ENCODE data around the gene COPS7B. TPM values are rescaled to one million over a fixed set of nuclear protein-coding genes. Genes with fewer than 3 reads are reported as not detected.

The COPS7B gene
- total RNA-seq, 2 donors from 2014 or later: 49.8 to 58.3 TPM

DNA sequence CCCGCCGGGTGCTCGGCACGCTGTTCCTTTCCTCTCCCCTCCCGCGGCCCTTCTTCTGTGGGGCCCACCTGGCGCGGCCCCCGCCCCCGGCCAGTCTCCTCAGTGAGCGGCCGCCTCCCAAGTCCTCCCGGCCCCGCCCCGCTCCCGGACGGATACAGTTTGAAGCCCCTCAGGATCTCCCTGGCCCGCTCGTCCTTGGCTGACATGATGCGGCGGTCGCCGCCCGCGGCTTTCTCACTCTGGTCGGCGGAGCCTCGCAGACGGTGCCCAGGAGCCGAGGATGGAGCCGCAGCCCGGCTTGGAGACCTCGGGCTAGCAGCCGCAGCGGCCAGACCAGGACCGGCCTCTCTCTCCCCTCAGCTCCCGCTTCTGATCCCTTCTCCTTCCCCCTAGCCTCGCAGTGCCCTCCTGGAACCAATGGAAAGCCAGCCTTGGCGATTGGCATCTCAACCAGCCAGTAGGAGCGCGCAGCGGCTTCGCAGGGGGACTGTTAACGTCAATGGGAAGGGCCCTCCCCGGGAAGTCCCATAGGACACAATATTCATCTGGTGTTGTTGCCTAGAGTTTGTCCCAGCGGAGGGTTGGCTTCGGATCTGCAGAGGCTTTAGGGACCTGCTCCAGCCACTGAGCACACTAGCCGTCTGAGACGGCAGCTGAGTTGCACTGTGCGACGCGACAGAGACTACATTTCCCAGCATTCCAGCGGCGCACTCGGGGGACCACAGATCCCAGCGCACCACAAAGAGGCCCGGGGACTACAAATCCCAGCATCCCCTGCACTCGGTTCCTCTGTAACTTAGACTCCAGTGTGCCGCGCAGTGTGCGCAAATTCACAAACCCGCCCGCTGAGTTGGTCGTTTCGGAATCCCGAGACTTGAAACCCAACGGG is 5.1 kb upstream of the COPS7B start, which contains the start of gene PDE6D:
Gene PDE6D (minus strand): TSS at position 374 of the 889 bp plus-strand sequence. CDS start 168 bp downstream, at position 206.
- peak; percentile 93 for ATAC-seq
- Mint-ChIP-seq H3K27ac (peak within 1 kb of the TSS; percentile 90 to 97), H3K36me3 (peaks cover 6 to 12% of the 10 kb centered on the region in 2 donors), H3K9me3 (no peaks in the 10 kb centered on the region)
- peak; percentile 99 for DNase-seq (ENCODE audit: low spot score in 2 of 2)

DNA sequence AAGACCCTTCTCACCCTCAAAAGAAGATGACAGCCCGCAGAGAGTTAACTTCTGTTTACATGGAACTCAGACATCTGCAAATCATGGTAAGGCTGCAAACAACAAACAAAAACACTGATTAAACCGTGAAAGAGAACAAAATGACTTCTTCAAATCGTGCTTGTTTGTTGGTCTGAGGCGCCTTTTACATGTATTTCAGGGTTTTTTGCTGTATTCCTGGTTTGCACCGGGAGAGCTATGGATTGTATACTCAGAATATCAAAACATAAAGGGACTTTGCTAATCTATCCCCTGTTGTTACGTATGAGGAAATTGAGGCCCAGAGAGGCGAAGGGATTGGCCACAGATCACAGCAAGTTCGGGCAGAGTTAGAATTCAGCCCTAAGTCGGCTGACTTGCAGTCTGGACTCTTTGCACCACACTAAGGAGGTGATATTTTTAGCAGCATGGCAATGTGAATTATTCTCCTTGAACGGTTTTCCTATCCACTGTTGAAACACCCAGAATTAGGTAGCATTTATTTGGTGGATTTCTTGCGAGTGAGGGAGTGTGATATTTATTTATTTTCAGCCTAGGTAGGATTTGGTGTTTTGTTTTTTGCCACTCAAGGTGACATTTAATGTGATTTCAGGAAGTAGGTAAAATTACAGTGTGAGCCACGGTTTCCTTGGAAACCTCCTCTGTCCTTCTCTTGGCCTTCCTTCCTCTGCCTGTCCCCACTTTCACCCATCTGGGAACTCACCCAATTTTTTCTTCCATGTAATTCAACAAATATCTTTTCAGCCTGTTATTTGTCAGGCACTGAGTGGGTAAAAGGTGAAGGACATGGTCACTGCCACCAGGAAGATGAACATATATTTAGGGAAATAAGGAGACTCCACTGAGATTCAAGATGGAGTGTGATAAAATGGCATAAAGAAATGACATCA is 4.2 kb upstream of the COPS7B start:
- ATAC-seq: peak in 1 of 2 donors; percentile 25
- no peaks in the 10 kb centered on the region for H3K9me3 Mint-ChIP-seq
- peaks cover 11 to 12% of the 10 kb centered on the region in 2 donors for H3K36me3 Mint-ChIP-seq
- peak overlapping the region; percentile 90 to 97 for H3K27ac Mint-ChIP-seq
- DNase-seq (ENCODE audit: low spot score in 2 of 2): peak in 1 of 2 donors; percentile 27

DNA sequence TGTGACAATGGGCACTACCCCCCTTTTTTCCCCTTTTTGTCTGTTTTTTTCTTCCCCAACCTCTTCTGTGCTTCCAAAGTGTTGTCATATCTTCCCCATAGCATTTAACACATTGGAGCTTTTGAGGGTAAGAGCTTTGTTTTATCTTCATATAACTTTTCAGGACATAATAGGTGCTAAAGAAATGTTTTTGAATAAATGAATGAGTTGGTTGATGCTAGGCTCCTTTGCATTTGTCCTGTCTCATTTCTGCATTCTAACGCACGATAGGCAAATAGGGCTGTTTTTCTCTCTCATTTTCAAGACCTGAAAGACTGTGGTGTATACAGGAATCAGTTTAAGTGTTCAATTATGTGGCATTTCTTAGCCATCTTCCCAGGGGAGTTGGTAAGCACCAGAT is 832 bp upstream of the COPS7B start:
- H3K9me3 Mint-ChIP-seq: no peaks in the 10 kb centered on the region
- peaks cover 12 to 13% of the 10 kb centered on the region in 2 donors for H3K36me3 Mint-ChIP-seq
- peak overlapping the region in 1 of 2 donors; percentile 82 for H3K27ac Mint-ChIP-seq
- DNase-seq (ENCODE audit: low spot score in 2 of 2): no peak
- no peak for ATAC-seq

DNA sequence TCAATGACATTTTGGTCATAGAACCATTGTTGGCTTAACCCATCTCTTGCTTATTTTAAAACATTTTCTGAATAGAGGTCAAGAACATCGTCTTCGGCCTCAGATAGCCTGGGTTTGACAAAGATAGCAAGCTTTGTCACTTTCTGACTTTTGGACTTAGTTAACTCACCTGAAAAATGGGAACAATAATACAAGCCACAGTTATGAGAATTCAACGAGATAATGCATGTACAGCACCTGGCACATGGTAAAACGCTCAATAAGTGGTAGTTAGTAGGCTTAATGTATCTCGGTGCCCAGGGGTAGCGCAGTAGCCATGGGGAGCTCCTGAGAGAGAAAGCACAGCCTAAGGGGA is 446 bp upstream of the COPS7B start:
- Mint-ChIP-seq H3K36me3 (peaks cover 12 to 13% of the 10 kb centered on the region in 2 donors), H3K27ac (peak overlapping the region; percentile 82 to 92), H3K9me3 (no peaks in the 10 kb centered on the region)
- ATAC-seq (no peak), DNase-seq (ENCODE audit: low spot score in 2 of 2) (no peak)

DNA sequence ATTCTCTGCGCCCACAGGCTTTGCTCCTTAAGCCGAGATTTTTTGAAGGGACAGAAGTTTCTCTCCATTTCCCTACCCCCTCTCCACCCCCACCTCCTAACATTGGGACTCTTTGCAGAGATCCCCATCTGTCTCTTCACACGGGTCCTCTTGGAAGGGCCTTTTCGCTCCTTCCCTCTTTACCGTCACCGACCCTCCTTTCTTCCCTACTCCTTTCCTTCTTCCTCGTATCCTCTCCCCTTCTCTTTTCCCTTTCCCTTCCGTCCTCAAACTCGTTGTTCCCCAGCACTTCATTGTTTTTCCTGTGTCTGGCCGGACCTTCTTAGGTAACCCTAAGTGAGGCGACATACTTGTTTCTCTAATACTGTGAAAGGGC is 660 bp downstream of the COPS7B start:
- DNase-seq (ENCODE audit: low spot score in 2 of 2) (no peak), ATAC-seq (no peak)
- Mint-ChIP-seq H3K27ac (peak overlapping the region; percentile 82 to 89), H3K36me3 (peaks cover under 1 to 7% of the 10 kb centered on the region in 2 donors), H3K9me3 (no peaks in the 10 kb centered on the region)

DNA sequence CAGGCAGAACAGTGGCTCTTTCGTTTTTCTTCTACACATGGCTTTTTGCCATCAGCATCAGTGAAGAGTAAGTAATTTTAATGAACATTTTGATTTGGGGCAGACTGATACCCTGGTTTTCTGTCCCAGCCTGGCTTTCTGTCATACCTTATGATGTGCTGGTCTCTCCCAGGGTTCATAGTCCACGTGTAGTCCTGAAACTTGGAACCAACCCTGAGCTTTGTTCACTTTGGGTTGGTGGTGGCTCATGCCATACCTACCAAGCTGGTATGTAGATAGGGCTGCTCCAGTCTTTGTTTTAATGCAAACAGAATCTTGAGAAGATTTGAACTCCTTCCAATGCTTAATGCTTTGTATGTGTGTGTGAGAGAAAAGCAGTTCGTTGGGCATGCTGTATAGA is 4.9 kb downstream of the COPS7B start:
- ATAC-seq: no peak
- H3K27ac Mint-ChIP-seq: no peak overlapping the region
- no peaks in the 10 kb centered on the region for H3K9me3 Mint-ChIP-seq
- H3K36me3 Mint-ChIP-seq: peaks cover 7% of the 10 kb centered on the region in 2 donors
- DNase-seq (ENCODE audit: low spot score in 2 of 2): no peak

DNA sequence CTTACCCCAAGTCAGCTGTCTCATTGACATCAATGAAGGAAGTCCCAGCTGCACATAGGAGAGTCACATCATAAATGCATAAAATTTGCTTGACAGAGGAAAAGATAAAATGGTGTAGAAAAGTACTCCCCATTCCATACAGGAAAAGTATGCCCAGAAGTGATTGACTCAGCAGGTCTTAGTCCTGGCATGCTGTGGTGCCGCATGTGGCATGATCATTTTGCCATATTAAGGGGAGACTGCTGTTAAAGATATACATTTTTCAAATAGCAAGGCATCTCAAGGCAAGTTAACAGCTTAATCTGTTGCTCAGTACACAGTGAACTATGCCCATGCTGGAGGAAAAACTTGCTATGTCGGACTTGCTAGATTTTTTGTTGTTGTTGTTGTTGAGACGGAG is 8.1 kb downstream of the COPS7B start:
- ATAC-seq (no peak), DNase-seq (ENCODE audit: low spot score in 2 of 2) (no peak)
- Mint-ChIP-seq H3K27ac (no peak overlapping the region), H3K9me3 (no peaks in the 10 kb centered on the region), H3K36me3 (peaks cover 0 to 7% of the 10 kb centered on the region in 2 donors)

DNA sequence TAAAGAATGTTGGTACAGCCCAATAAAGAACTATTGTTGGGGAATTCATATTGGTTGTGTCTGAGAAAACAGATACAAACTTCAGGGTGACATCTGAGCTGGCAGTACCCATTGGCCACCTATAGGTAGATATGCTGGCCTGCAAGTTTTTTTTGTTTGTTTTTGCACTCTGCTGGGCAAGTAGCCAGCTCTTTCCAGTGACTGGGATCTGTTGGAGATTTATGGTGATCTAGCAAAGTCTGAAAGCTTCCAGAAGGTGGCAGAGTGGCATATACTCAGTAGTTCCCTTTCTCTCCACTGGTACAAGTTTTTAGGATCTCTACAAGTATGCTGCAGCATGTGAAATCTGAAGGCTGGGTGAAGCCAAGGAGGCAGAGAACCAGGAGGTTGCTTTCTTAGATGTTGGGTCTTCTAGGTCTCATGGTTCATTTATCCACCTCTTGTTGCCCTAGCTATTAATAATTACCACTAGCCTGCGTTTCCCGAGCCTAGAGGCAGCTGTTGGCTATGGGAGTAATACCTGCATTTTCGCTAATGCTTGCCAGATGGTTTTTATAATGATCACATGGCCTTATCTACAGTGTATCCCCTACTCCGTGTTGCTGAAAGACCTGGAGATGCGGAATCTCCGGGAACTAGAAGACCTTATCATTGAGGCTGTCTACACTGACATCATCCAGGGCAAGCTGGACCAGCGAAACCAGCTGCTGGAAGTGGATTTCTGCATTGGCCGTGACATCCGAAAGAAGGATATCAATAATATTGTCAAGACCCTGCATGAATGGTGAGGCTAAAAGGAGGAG is 9.5 kb downstream of the COPS7B start:
- Mint-ChIP-seq H3K9me3 (no peaks in the 10 kb centered on the region), H3K27ac (no peak overlapping the region), H3K36me3 (peaks cover 0 to 7% of the 10 kb centered on the region in 2 donors)
- DNase-seq (ENCODE audit: low spot score in 2 of 2) (no peak), ATAC-seq (no peak)

DNA sequence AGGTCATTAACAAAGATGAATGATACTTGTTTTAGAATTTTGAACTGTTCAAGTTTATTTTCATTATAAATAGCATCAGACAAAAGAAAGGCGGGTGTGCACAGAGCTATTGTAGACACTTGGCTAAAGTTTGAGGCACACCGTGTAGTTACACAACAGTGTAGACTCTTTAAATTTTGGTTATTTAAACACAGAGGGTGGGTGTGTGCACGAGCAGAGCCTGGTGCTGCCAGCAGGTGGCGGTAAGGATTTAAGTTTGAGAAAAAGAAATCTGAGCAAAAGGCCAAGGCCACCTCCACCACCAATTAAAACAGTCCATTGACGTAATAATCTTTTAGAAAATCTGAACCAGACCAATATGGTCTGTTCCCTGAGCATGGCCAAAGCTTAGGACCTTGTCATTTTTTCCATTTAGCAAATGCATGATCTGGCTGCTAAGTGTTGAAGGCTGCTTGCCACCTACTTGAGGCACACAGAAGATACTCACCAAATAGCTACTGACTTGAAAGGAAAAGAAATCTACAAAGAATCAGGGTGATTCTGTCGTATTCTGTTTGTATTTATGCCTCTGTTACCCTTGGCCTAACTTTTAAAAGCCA is 14.3 kb downstream of the COPS7B start:
- DNase-seq (ENCODE audit: low spot score in 2 of 2): peak in 1 of 2 donors; percentile 54

DNA sequence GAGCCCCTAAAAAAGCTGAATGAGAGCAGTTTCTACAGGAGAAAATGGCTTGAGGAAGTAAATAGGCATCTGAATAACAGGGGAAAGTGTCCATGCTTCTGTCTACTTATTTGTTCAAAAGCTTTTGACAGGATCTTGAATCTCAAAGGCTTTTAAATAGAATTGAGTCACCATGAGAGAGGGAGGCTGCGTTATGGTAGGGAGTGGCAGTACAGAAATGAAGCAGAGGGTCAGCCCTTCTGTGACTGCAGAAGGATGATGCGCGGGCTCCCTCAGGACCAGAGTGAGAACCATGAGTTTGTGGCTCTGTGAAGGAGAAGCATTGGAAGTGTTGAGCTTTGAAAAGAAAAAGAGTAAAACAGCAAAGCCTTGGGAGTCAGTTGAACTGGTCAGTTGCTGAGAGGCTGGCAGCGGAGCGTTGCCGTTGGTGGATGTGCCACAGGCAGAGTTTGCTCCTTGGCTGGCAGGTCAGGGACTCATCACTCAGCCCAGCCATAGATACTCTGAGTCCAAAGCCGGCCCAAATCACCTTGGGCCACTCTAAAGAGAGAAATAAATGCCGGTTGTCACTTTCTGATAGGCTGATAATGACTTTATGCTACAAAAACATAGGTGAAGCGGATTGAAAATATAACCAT is 17.4 kb downstream of the COPS7B start:
- ATAC-seq: no peak
- H3K27ac Mint-ChIP-seq: peak overlapping the region in 1 of 2 donors; percentile 17
- no peaks in the 10 kb centered on the region for H3K9me3 Mint-ChIP-seq
- H3K36me3 Mint-ChIP-seq: peaks cover 0 to 4% of the 10 kb centered on the region in 2 donors
- DNase-seq (ENCODE audit: low spot score in 2 of 2): no peak

More for the DNA sequence above, 14.3 kb downstream of the COPS7B start:
- peak; percentile 61 to 64 for ATAC-seq
- Mint-ChIP-seq H3K36me3 (peaks cover 0 to 4% of the 10 kb centered on the region in 2 donors), H3K27ac (no peak overlapping the region), H3K9me3 (no peaks in the 10 kb centered on the region)

DNA sequence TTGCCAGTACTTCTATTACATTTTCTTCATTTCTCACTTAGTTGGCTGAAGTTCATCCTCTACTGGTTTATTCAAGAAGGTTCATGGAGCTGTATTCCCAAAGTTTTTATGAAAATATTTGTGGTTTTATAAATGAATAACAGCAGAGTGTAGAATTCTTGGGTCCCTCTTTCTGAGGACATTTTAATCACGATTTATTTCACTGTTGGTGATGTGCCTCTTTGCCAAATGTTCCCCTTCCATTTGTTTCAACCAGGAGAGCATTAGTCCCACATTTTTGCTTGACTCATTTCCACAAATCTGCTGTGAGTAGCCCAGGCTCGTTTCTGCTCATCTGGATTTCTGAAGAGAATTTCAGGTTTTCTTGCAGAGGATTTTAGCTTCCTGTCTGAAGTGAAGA is 20.8 kb downstream of the COPS7B start:
- Mint-ChIP-seq H3K36me3 (peaks cover 0 to 4% of the 10 kb centered on the region in 2 donors), H3K27ac (peak overlapping the region in 1 of 2 donors; percentile 37), H3K9me3 (no peaks in the 10 kb centered on the region)
- DNase-seq (ENCODE audit: low spot score in 2 of 2) (no peak), ATAC-seq (no peak)

DNA sequence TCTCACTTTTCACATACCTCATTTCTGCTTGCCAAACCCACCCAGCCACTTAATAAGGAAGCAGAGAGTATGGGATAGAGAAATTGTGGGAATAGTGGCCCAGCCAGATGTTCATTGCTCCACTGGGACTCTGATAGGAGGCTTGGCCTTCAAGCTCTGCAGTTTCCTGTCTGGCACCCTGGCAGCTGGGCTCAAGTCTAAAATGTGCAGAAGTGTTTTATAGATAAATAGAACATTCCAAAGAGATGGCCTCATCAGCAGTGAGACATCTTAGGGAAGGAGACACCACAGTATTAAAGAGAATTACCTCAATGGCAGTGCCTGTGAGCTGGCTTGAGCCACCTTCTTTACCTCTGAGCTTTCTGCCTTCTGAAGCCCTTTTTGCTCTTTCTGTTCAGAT is 24.7 kb downstream of the COPS7B start:
- Mint-ChIP-seq H3K36me3 (no peaks in the 10 kb centered on the region), H3K27ac (peak overlapping the region in 1 of 2 donors; percentile 26), H3K9me3 (peaks cover 3 to 4% of the 10 kb centered on the region in 2 donors)

DNA sequence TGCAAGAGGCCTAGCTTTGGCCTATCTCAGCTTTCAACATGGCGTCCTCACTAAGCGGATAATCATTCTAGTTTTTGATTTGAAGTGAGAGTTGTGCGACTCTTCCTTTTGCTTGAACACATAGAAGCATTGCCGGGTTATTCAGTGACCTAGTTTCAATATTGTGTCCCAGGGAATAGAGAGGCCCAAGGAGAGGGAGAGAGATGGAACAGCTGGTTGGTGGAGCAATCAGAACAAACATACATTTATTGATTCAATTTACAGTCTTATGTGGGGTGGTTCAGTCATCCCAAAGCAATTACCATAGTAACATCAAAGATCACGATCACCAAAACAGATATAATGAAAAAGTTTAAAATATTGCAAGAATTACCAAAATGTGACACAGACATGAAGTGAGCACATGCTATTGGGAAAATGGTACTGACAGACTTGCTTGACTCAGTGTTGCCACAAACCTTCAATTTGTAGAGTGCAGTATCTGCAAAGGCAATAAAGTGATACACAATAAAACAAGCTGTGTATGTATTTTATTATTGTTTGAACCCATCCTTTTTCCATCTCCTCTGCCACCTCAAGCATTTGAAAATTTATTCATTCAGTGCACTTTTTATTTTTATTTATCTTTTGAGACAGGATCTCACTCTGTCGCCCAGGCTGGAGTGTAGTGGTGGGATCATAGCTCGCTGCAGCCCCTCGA is 30.2 kb downstream of the COPS7B start:
- peaks cover 3 to 4% of the 10 kb centered on the region in 2 donors for H3K9me3 Mint-ChIP-seq
- no peak overlapping the region for H3K27ac Mint-ChIP-seq
- DNase-seq (ENCODE audit: low spot score in 2 of 2) (no peak), ATAC-seq (no peak)
- no peaks in the 10 kb centered on the region for H3K36me3 Mint-ChIP-seq

More for the DNA sequence above, 24.7 kb downstream of the COPS7B start:
- DNase-seq (ENCODE audit: low spot score in 2 of 2) (no peak), ATAC-seq (no peak)

DNA sequence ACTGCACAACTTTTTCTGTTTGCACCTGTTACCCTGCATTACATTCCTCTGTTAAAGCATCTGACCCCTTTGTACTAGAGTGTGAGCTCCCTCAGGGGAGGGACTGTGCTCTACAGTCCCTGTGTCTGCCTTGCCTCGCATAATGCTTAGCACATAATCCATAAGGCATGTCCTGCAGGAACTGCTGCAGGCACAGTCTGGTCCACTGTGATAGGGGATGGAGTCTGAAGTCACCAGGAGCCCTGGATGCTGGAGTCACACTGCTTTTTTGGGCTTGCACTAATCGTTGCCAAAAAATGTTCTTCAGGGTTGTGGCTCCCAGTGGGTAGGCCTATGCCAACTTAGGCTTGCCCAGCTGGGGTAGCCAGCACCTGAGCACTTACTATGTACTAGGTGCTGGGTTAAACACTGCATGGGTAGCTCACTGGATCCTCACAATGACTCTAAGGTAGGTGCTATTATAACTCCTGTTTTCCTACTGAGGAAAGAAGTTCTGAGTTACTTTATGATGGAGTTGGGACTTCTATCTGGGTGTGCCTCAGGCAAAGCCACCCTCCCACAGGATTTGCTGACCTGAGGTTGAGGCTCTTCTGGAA is 33.3 kb downstream of the COPS7B start:
- DNase-seq (ENCODE audit: low spot score in 2 of 2) (no peak), ATAC-seq (no peak)
- Mint-ChIP-seq H3K36me3 (no peaks in the 10 kb centered on the region), H3K27ac (no peak overlapping the region), H3K9me3 (peaks cover 3 to 4% of the 10 kb centered on the region in 2 donors)

Measured in activated naive CD4-positive, alpha-beta T cell treated with anti-CD3 and anti-CD28 coated beads, Interleukin-2, amount 50 U/mL, for 72 hours (primary cell).